Stimulated activated CD4-positive, alpha-beta T cell treated with anti-CD3 and anti-CD28 coated beads, Interleukin-12 subunit alpha, Interleukin-12 subunit beta, amount 100 ng/mL, for 4 hours (primary cell): ENCODE measurements around the gene UPK3A.
A peak's percentile ranks its signal among the peaks of the same experiment; 100 is the strongest.
"Not testable (repeated sequence)": the region's sequence is repeated elsewhere in the genome, so short reads cannot be mapped to it uniquely, and the experiment has no call there.

Source experiments
- DNase-seq: peaks from one replicate; pipeline ENCODE4 v3.0.0-alpha.2; 2020

Gene UPK3A

GRCh38 chr22:45285263-45286058, 712 bp downstream of the UPK3A start:
- no peak for DNase-seq

DNA sequence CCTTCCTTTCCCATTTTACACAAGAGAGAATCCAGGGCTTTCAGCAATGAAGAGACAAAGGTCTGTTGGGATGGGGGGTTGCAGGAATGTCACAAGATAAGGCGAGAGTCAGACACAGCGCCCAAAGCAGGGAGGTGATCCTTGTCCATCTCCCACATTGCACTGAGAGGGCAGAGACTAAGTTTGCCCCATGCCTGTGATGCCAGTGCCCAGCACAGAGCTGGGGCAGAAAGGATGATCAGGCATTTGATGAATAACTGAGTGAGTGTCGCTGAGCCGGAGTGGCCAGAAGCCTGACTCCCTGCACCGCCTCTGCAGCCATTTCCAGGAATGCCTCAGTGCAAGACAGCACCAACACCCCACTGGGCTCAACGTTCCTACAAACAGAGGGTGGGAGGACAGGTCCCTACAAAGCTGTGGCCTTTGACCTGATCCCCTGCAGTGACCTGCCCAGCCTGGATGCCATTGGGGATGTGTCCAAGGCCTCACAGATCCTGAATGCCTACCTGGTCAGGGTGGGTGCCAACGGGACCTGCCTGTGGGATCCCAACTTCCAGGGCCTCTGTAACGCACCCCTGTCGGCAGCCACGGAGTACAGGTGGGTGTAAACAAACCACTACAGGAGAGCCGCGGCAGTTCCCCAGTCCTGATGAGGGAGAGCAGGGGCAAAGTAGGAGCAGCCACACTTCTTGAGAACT, 2.3 kb downstream of the UPK3A start:
- no peak for DNase-seq

DNA sequence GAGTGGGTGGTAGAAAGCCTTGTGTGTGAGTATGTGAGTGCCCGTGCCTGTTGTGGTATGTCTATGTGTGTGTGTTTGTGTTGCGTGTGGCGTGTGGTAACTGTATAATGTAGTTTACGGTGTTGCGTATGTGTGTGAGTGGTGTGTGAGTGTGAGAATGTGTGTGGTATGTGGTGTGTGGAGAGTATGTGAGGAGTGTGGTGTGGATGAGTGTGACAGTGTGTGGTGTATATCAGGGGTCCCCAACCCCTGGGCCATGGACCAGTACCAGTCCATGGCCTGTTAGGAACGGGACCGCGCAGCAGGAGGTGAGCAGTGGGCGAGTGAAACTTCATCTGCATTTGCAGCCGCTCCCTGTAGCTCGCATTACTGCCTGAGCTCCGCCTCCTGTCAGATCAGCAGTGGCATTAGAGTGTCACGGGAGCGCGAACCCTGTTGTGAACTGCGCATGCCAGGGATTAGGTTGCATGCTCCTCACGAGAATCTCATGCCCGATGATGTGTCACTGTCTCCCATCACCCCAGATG, 5.7 kb downstream of the UPK3A start:
- no peak for DNase-seq

DNA sequence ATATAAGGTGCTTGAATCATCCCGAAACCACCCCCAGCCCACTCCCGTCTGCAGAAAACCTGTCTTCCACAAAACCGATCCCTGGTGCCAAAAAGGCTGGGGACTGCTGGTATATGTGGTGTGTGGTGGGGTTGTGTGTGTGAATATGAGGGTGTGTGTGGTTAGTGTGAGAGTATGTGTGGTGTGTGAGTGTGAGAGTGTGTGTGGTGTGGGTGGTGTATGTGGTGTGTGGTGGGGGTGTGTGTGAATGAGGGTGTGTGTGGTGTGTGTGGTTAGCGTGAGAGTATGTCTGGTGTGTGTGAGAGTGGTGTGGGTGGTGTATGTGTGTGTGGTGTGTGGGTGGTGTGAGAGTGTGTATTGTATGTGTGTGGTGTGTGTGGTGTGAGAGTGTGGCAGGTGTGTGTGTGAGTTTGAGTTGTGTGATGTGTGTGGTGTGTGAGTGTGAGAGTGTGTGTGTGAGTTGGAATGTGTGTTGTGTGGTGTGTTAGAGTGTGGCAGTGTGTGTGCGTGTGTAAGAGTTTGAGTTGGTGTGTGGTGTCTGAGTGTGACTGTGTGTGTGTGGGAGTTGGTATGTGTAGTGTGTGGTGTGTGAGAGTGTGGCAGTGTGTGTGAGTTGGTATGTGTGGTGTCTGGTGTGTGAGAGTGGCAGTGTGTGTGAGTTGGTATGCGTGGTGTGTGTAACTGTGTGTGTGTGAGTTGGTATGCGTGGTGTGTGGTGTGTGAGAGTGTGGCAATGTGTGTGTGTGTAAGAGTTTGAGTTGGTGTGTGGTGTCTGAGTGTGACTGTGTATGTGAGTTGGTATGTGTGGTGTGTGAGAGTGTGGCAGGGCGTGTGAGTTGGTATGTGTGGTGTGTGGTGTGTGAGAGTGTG, 6.5 kb downstream of the UPK3A start:
- no peak for DNase-seq

DNA sequence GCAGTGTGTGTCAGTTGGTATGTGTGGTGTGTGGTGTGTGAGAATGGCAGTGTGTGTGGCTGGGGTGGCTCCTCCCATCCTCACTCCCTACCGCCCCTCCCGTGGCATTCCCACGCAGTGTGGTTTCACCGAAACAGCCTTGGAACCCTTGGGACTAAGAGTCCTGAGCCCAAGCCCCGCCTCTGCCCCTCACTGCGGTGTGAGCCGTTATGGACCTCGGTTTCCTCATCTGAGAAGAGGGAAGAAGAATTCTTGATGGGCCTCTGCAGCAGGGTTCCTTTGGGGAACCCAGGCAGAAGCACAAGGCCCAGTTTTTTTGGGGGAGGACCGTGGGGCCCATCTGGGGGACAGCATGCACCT, 7.2 kb downstream of the UPK3A start:
- DNase-seq = no peak

DNA sequence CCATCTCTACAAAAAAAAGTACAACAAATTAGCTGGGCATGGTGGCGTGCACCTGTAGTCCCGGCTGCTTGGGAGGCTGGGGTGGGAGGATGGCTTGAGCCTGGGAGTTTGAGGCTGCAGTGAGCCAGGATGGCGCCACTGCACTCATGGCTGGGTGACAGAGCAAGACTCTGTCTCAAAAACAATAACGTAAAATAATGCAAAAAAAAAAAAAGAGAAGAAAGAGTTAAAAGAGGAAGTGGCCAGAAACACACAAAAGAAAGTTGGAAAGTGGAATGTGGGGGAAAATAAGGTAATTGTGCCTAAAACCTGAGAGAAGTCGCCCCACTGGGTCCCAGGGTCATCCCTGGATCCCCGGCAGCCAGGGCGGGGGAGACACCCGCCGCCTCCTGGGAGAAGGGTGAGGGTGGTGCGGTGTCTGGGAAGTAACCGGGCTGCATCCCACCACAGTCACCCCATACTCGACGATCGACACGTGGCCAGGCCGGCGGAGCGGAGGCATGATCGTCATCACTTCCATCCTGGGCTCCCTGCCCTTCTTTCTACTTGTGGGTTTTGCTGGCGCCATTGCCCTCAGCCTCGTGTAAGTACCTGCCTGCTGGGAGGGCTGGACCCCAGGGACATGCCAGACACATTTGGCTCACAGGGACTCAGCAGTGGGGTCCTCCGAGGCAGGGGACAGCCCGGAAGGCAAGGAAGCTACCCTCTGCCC, 8.1 kb downstream of the UPK3A start:
- DNase-seq = no peak

DNA sequence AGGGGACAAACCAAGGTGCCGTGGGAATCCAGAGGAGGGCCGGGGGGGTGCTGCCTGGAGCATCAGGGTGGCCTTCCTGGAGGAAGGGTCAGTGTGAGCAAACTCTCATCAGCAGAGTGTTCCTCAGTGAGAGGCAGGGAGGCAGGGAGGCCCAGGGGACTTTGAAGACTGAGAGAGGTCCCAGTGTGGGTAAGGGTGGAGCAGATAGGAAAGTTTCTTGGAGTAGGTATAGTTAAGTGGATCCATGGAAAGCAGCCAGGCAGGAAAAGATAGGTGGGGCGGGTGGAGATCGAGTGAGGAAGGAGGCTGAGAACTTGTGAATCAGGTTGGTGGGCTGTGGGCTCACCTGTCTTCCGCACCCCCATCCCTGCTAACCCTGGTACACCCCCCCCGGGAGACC, 9.3 kb downstream of the UPK3A start:
- DNase-seq = no peak

GRCh38 chr22:45295004-45295403, 10.3 kb downstream of the UPK3A start:
- not testable (repeated sequence) for DNase-seq

GRCh38 chr22:45295492-45295891, 10.7 kb downstream of the UPK3A start:
- no peak for DNase-seq

- DNase-seq = no peak
Observed at GRCh38 chr22:45296628-45297297, 12.0 kb downstream of the UPK3A start.

GRCh38 chr22:45298934-45299505, 14.3 kb downstream of the UPK3A start:
- DNase-seq = no peak

- no peak for DNase-seq
Observed at GRCh38 chr22:45302751-45303150, 18.0 kb downstream of the UPK3A start.

DNA sequence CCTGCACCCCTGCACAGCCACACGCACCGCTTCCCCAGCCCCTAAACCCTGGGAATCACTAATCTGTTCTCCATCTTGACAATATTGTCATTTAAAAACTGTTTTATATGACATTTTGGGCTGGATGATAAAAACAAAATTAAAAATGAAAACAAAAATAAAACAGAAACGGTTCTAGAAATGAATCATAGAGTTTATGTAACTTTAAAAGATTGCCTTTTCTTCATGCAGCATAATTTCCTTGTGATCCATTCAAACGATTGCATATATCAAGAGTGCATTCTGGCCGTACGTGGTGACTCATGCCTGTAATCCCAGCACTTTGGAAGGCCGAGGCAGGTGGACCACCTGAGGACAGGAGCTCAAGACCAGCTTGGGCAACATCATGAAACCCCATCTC, 18.4 kb downstream of the UPK3A start:
- no peak for DNase-seq

- no peak for DNase-seq
Observed at GRCh38 chr22:45304971-45305370, 20.2 kb downstream of the UPK3A start.

- no peak for DNase-seq
Observed at GRCh38 chr22:45305456-45306075, 20.8 kb downstream of the UPK3A start.

- no peak for DNase-seq
Observed at GRCh38 chr22:45306139-45306538, 21.4 kb downstream of the UPK3A start.

DNA sequence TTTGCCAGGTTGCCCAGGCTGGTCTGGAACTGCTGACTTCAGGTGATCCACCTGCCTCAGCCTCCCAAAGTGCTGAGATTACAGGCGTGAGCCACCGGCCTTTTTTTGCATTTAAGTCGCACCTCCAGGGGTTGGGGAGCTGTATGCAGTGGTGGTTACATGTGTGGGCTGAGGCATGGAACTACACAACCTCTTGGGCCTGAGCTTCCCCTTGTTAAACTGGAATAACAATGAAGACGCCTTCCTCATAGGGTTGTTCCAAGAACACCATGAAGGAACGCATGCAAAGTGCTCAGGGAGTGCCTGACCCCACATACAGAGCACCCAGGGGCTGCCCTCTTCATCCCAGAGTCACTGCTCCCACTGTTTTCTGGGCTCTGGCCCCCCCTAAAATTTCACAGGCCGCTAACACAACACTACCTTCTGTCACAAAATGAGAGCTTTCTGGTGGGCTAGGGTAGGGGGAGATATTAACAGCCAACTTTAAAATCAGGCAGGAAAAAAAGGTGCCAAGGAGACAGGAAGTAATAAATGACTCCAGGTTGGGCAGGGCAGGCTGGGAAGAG, 23.7 kb downstream of the UPK3A start:
- DNase-seq = no peak

GRCh38 chr22:45308957-45309421, 24.2 kb downstream of the UPK3A start:
- DNase-seq = no peak

DNA sequence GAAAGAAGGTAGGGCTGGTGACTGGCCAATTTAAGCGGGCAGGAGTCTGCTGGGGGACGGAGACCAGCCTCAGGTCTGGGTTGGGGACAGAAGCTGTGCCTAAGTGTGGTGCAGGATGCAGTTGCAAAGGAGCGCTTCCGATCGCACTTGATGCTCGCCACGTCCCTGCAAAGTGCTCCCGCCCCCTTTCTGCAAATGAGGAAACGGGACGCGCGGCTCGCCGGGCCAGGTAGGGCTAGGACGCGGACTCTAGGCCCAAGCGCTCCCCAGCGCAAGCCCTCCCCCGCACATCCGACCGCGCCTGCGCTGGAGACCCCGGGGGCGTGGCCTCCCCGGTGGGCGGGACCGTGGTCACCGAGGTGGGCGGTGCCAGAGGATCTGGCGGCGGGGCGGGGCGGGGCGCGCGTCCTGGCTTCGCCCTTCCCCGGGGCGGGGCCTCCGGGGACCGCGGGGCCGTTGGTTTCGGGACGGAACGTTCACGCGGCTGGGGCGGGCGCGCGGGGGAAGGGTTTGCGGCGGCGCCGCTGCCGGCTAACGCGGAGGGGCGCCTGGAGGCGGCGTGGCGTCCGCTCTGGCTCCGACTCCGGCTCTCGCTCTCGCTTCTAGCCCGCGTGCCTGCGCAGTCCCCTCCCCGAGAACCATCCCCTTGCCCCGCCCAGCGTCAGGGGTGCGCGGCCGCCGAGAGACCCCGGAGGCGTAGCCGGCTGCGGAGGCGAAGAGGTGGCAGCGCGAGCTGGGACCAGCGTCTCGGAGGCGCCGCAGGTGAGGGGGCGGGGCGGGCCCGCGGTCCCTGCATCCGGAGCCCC, 24.9 kb downstream of the UPK3A start, which contains the start of gene FAM118A:
FAM118A (plus strand) TSS at position 513 of the 806 bp plus-strand sequence. CDS start 12,446 bp downstream, outside the sequence.
- peak; percentile 95 for DNase-seq
